ENCODE results near the gene MEOX1. TPM values are rescaled to one million over a fixed set of nuclear protein-coding genes. Genes with fewer than 3 reads are reported as not detected.
"Not testable (repeated sequence)": the region's sequence is repeated elsewhere in the genome, so short reads cannot be mapped to it uniquely, and the experiment has no call there.

MEOX1 gene
- total and polyA plus RNA-seq, 2 experiments from 2014 or later: 0.32 to 1.0 TPM

- Histone ChIP-seq H3K36me3 (no peaks in the 10 kb centered on the region), H3K4me3 (no peak overlapping the region), H3K9me3 (ENCODE audit: low read depth) (no peaks in the 10 kb centered on the region), H3K4me1 (ENCODE audit: low read depth) (no peaks in the 10 kb centered on the region), H3K27ac (no peak overlapping the region), H3K27me3 (no peaks in the 10 kb centered on the region)
- no peak for DNase-seq (ENCODE audit: low read depth in 1 of 2, low spot score in 1 of 2)
- no peak for TF ChIP-seq CTCF (IDR thresholded peaks at IDR 0.05; ENCODE audit: low read depth, low read length)
Observed at GRCh38 chr17:43604549-43604948, 57.2 kb downstream of the MEOX1 start.

GRCh38 chr17:43603321-43603720, 58.4 kb downstream of the MEOX1 start:
- no peak for TF ChIP-seq CTCF (IDR thresholded peaks at IDR 0.05; ENCODE audit: low read depth, low read length)
- H3K4me1 ChIP-seq (ENCODE audit: low read depth): no peaks in the 10 kb centered on the region
- H3K27me3 ChIP-seq: no peaks in the 10 kb centered on the region
- no peaks in the 10 kb centered on the region for H3K36me3 ChIP-seq
- H3K4me3 ChIP-seq: no peak overlapping the region
- H3K27ac ChIP-seq: no peak overlapping the region
- no peak for DNase-seq (ENCODE audit: low read depth in 1 of 2, low spot score in 1 of 2)
- H3K9me3 ChIP-seq (ENCODE audit: low read depth): no peaks in the 10 kb centered on the region

GRCh38 chr17:43602556-43602955, 59.2 kb downstream of the MEOX1 start:
- not testable (repeated sequence) for DNase-seq (ENCODE audit: low read depth in 1 of 2, low spot score in 1 of 2); H3K27ac ChIP-seq; H3K36me3 ChIP-seq; H3K9me3 ChIP-seq (ENCODE audit: low read depth); H3K27me3 ChIP-seq; H3K4me3 ChIP-seq; H3K4me1 ChIP-seq (ENCODE audit: low read depth)

- no peaks in the 10 kb centered on the region for H3K36me3 ChIP-seq
- no peak for TF ChIP-seq CTCF (IDR thresholded peaks at IDR 0.05; ENCODE audit: low read depth, low read length)
- H3K27ac ChIP-seq: no peak overlapping the region
- H3K4me3 ChIP-seq: no peak overlapping the region
- H3K9me3 ChIP-seq (ENCODE audit: low read depth): no peaks in the 10 kb centered on the region
- no peaks in the 10 kb centered on the region for H3K4me1 ChIP-seq (ENCODE audit: low read depth)
- no peak for DNase-seq (ENCODE audit: low read depth in 1 of 2, low spot score in 1 of 2)
- no peaks in the 10 kb centered on the region for H3K27me3 ChIP-seq
Observed at GRCh38 chr17:43601280-43602039, 60.3 kb downstream of the MEOX1 start.

- no peak for TF ChIP-seq CTCF (IDR thresholded peaks at IDR 0.05; ENCODE audit: low read depth, low read length)
Observed at GRCh38 chr17:43599835-43600234, 61.9 kb downstream of the MEOX1 start.

GRCh38 chr17:43599046-43599395, 62.7 kb downstream of the MEOX1 start:
- TF ChIP-seq CTCF (IDR thresholded peaks at IDR 0.05; ENCODE audit: low read depth, low read length): no peak
- H3K4me3 ChIP-seq: no peak overlapping the region
- DNase-seq (ENCODE audit: low read depth in 1 of 2, low spot score in 1 of 2): no peak
- H3K27ac ChIP-seq: no peak overlapping the region
- no peaks in the 10 kb centered on the region for H3K9me3 ChIP-seq (ENCODE audit: low read depth)
- H3K36me3 ChIP-seq: no peaks in the 10 kb centered on the region
- no peaks in the 10 kb centered on the region for H3K27me3 ChIP-seq
- H3K4me1 ChIP-seq (ENCODE audit: low read depth): no peaks in the 10 kb centered on the region

More at GRCh38 chr17:43599835-43600234, 61.9 kb downstream of the MEOX1 start:
- DNase-seq (ENCODE audit: low read depth in 1 of 2, low spot score in 1 of 2): peak in 1 of 2 donors; percentile 88
- Histone ChIP-seq H3K36me3 (no peaks in the 10 kb centered on the region), H3K27me3 (no peaks in the 10 kb centered on the region), H3K4me3 (no peak overlapping the region), H3K27ac (no peak overlapping the region), H3K4me1 (ENCODE audit: low read depth) (no peaks in the 10 kb centered on the region), H3K9me3 (ENCODE audit: low read depth) (no peaks in the 10 kb centered on the region)

Measured in cardiac muscle cell (in vitro differentiated cells and primary cell).